ENCODE measurements around the gene SERTAD2.

DNA sequence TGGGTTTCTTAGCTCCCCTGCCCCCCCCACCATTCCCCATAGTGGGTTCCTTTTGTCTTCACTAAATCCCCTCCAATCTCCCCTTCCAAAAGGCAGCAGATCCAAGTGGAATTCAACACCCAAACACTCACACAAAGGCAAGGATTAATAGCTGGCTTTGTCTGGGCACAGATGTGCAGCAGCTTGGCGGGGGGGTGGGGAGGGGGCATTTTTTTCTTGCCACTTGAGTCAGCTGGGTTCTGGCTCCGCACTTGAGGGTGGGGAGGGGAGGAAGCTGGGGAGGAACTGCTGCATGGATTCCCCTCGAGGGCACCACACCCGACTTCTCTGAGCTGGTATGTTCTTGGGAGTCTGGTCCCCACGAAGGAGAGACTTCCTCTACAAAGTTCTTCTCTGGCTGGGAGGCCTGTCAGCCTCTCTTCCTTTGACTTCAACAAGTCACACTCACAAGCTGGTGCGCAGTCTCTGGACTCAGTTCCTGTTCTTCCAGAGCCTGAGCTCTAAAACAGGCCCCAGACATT, 36.0 kb downstream of the SERTAD2 start:
- TF ChIP-seq CTCF (conservative IDR thresholded peaks at IDR 0.05; ENCODE audit: low read depth, low read length) = no peak
- TF ChIP-seq EZH2phosphoT487 (IDR thresholded peaks at IDR 0.05; ENCODE audit: borderline replicate concordance, low read length) = no peak

Data from PC-3 (cell line).